IPS DF 4.7 (cell line): ENCODE results near the gene NEDD4L.
A peak's percentile ranks its signal among the peaks of the same experiment; 100 is the strongest.

ENCODE experiments used
- DNase-seq: peaks from one replicate; pipeline ENCODE4 v3.0.0-alpha.2; 2013; ENCODE audit warnings: low spot score; ENCODE audit errors: extremely low read depth

Gene NEDD4L

GRCh38 chr18:58117786-58118403 lies 73.9 kb downstream of the NEDD4L start:
- no peak for DNase-seq

- DNase-seq: no peak
These were observed 74.5 kb downstream of the NEDD4L start for GRCh38 chr18:58118536-58118935.

- DNase-seq: no peak
These were observed 75.8 kb downstream of the NEDD4L start for GRCh38 chr18:58119819-58120218.

- no peak for DNase-seq
These were observed 80.4 kb downstream of the NEDD4L start for GRCh38 chr18:58124475-58124874.

- no peak for DNase-seq
These were observed 81.2 kb downstream of the NEDD4L start for GRCh38 chr18:58125183-58125582.

GRCh38 chr18:58125756-58126155 lies 81.7 kb downstream of the NEDD4L start:
- DNase-seq: no peak

- DNase-seq: no peak
These were observed 84.7 kb downstream of the NEDD4L start for GRCh38 chr18:58128381-58129374.

GRCh38 chr18:58132595-58133261 lies 88.7 kb downstream of the NEDD4L start:
- no peak for DNase-seq

- no peak for DNase-seq
These were observed 91.2 kb downstream of the NEDD4L start for GRCh38 chr18:58135183-58135641.

GRCh38 chr18:58135701-58136331 lies 91.8 kb downstream of the NEDD4L start:
- DNase-seq: peak; percentile 74

GRCh38 chr18:58136879-58137278 lies 92.9 kb downstream of the NEDD4L start:
- DNase-seq: no peak

GRCh38 chr18:58139459-58140386 lies 95.7 kb downstream of the NEDD4L start:
- no peak for DNase-seq

GRCh38 chr18:58140387-58141325 lies 96.6 kb downstream of the NEDD4L start:
- no peak for DNase-seq

- no peak for DNase-seq
These were observed 99.4 kb downstream of the NEDD4L start for GRCh38 chr18:58143386-58143785.

- DNase-seq: no peak
These were observed 100.1 kb downstream of the NEDD4L start for GRCh38 chr18:58144106-58144505.

GRCh38 chr18:58144671-58145285 lies 100.8 kb downstream of the NEDD4L start:
- DNase-seq: no peak

- no peak for DNase-seq
These were observed 102.1 kb downstream of the NEDD4L start for GRCh38 chr18:58146099-58146498.

- no peak for DNase-seq
These were observed 105.0 kb downstream of the NEDD4L start for GRCh38 chr18:58148954-58149471.

GRCh38 chr18:58150772-58151171 lies 106.7 kb downstream of the NEDD4L start:
- DNase-seq: no peak
